Endometrium (tissue), 2 donors: ENCODE data around the gene UGDH.
"Not testable (repeated sequence)": the region's sequence is repeated elsewhere in the genome, so short reads cannot be mapped to it uniquely, and the experiment has no call there.

Source experiments
- FAIRE-seq: peaks from 2 replicates; lab custom pipeline; 2012; peaks lifted over from hg19 to GRCh38; lab: Jason Lieb, UNC
- donor health status: control.
- donor health status: control.

Gene UGDH

GRCh38 chr4:39495446-39496213 lies 31.6 kb downstream of the UGDH start:
- no peak for FAIRE-seq

GRCh38 chr4:39494354-39494753 lies 32.9 kb downstream of the UGDH start:
- no peak for FAIRE-seq

GRCh38 chr4:39490322-39490721 lies 36.9 kb downstream of the UGDH start:
- FAIRE-seq, result no peak

GRCh38 chr4:39486221-39486804 lies 40.9 kb downstream of the UGDH start:
- no peak for FAIRE-seq

GRCh38 chr4:39484582-39485272 lies 42.5 kb downstream of the UGDH start:
- FAIRE-seq, result no peak

- no peak for FAIRE-seq
These were observed 46.1 kb downstream of the UGDH start for GRCh38 chr4:39480902-39481695.

- FAIRE-seq, result no peak
These were observed 47.0 kb downstream of the UGDH start for GRCh38 chr4:39480251-39480650.

- no peak for FAIRE-seq
These were observed 50.9 kb downstream of the UGDH start for GRCh38 chr4:39476187-39476895.

- FAIRE-seq, result no peak
These were observed 54.8 kb downstream of the UGDH start for GRCh38 chr4:39472396-39472795.

GRCh38 chr4:39470402-39470801 lies 56.8 kb downstream of the UGDH start:
- FAIRE-seq, result no peak

- peak; percentile 93 for FAIRE-seq
These were observed 57.7 kb downstream of the UGDH start for GRCh38 chr4:39469429-39470077.

- FAIRE-seq, result no peak
These were observed 59.8 kb downstream of the UGDH start for GRCh38 chr4:39467464-39467863.

GRCh38 chr4:39466747-39467146 lies 60.5 kb downstream of the UGDH start:
- no peak for FAIRE-seq

- FAIRE-seq, result peak; percentile 50
These were observed 62.2 kb downstream of the UGDH start for GRCh38 chr4:39464886-39465501.

GRCh38 chr4:39458505-39459300 lies 68.5 kb downstream of the UGDH start, which contains the start of the genes LIAS and RPL9:
Gene LIAS, plus strand, starts transcription at chr4:39459056. Its CDS starts 62 bp downstream, at chr4:39459118.
Gene RPL9, minus strand, starts transcription at chr4:39458922. Its CDS starts 483 bp downstream, at chr4:39458439.
- FAIRE-seq, result peak; percentile 89

- not testable (repeated sequence) for FAIRE-seq
These were observed 69.1 kb downstream of the UGDH start for GRCh38 chr4:39458161-39458504.

GRCh38 chr4:39456946-39457763 lies 70.1 kb downstream of the UGDH start:
- no peak for FAIRE-seq

- FAIRE-seq, result no peak
These were observed 71.8 kb downstream of the UGDH start for GRCh38 chr4:39455486-39455885.

GRCh38 chr4:39453738-39454137 lies 73.5 kb downstream of the UGDH start:
- FAIRE-seq, result no peak
